ENCODE measurements around the gene KTN1.

DNA sequence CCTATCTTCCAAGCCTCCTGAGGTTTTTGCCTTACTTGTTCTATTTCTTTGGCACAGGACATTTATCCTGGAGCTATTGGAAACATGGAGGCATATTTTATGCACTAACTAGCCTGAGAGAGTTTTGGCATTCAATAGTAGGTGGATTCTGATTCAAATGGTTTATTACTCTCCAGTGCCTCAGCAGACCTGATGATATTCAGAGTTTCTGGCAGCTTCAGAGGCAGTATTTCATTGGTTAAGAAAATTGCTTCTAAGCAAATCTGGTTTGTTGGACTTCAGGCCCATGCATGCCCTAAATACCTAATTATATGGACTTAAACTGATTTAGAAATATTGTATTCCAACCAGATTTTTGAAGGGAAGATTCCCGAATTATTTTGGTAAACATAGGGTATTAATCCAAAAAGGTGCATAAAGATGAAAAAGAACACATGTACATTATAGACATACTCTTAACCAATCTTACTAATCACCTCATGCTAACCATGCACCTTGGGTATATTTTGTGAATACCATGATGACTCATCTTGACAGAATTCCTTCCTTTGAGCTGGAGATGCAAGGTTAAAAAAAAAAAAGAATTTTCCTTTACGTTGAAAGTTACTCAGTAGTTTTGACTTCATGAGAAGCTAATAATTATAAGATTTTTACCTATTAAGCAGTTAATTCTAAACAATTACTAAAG, 44.3 kb upstream of the KTN1 start:
- TF ChIP-seq, protein P1, sequence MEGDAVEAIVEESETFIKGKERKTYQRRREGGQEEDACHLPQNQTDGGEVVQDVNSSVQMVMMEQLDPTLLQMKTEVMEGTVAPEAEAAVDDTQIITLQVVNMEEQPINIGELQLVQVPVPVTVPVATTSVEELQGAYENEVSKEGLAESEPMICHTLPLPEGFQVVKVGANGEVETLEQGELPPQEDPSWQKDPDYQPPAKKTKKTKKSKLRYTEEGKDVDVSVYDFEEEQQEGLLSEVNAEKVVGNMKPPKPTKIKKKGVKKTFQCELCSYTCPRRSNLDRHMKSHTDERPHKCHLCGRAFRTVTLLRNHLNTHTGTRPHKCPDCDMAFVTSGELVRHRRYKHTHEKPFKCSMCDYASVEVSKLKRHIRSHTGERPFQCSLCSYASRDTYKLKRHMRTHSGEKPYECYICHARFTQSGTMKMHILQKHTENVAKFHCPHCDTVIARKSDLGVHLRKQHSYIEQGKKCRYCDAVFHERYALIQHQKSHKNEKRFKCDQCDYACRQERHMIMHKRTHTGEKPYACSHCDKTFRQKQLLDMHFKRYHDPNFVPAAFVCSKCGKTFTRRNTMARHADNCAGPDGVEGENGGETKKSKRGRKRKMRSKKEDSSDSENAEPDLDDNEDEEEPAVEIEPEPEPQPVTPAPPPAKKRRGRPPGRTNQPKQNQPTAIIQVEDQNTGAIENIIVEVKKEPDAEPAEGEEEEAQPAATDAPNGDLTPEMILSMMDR (conservative IDR thresholded peaks at IDR 0.05; ENCODE audit: low read length): no peak
- no peak for TF ChIP-seq EZH2phosphoT487 (IDR thresholded peaks at IDR 0.05; ENCODE audit: borderline replicate concordance)

All from Loucy (cell line).